Esophagus squamous epithelium (tissue), 5 donors: Measurements from ENCODE around the gene IL19. TPM values are rescaled to one million over a fixed set of nuclear protein-coding genes. Genes with fewer than 3 reads are reported as not detected.
A peak's percentile ranks its signal among the peaks of the same experiment; 100 is the strongest.

Experiments
- DNase-seq: peaks from one replicate; lab custom pipeline; 2025; lab: John Stamatoyannopoulos, UW
- H3K27ac ChIP-seq, 4 donors: fragments of 200-600 bp; sonication (generic); one replicate each; pipeline ENCODE4 v1.5.1; 2016 to 2019; ENCODE audit warnings: mild to moderate bottlenecking in 1 of 4
- H3K27me3 ChIP-seq, 4 donors: fragments of 200-600 bp; sonication (generic); 1 replicate in 3 of 4; 2 replicates in 1 of 4; pipeline versions ENCODE4 v1.5.1 to v1.6.0; 2017 to 2021; ENCODE audit warnings: antibody characterized with exemption in 1 of 4
- H3K36me3 ChIP-seq, 3 donors: fragments of 200-600 bp; sonication (generic); one replicate each; pipeline ENCODE4 v1.5.1; 2016 to 2019
- H3K4me1 ChIP-seq, 3 donors: fragments of 200-600 bp; sonication (generic); one replicate each; pipeline ENCODE4 v1.5.1; 2017 to 2019
- H3K4me3 ChIP-seq, 4 donors: fragments of 200-600 bp; sonication (generic); 1 replicate in 3 of 4; 2 replicates in 1 of 4; pipeline ENCODE4 v1.5.1; 2016 to 2019; ENCODE audit warnings: mild to moderate bottlenecking in 2 of 4, moderate library complexity in 1 of 4
- H3K9me3 ChIP-seq, 3 donors: fragments of 200-600 bp; sonication (generic); one replicate each; pipeline ENCODE4 v1.5.1; 2016 to 2019
- POLR2A ChIP-seq, 4 donors: fragments of 450-650 bp; IDR thresholded peaks; one replicate each; pipeline ENCODE4 v1.6.1; 2017; ENCODE audit warnings: antibody characterized with exemption in 4 of 4, mild to moderate bottlenecking in 4 of 4, moderate library complexity in 3 of 4
- WGBS, 2 donors: methylation state at CpG; one replicate each; pipeline ENCODE4 v1.1.5; 2018; 5-methylcytosine and 5-hydroxymethylcytosine counted together
- intact Hi-C: fragments of 100-400 bp; cut with DNase I; formaldehyde crosslinking; loops from one replicate; pipeline ENCODE4 v1.15.0; 2022
- total RNA-seq, 4 donors: library from RNA; depleted of rRNA; stranded (reverse); fragments of >200 nt; gene quantifications; one replicate each; pipeline ENCODE4 v1.1.0, GENCODE V29; 2016
- TF ChIP-seq, protein P1 (sequence below), 6 experiments: fragments of 450-650 bp in 4 of 6; fragments of 200-600 bp in 2 of 6; sonication (generic) in 2 of 6; IDR thresholded peaks; one replicate each; pipeline ENCODE4 v1.5.1; 2016 to 2019; ENCODE audit warnings: antibody characterized with exemption in 6 of 6, mild to moderate bottlenecking in 4 of 6, moderate library complexity in 4 of 6
- donor health status: DM: yes; HTN: yes; CAD: no.

Gene IL19
- total RNA-seq, 4 donors from 2014 or later = 0.23 to 16.8 (median 16.3) TPM; not detected in 1

DNA sequence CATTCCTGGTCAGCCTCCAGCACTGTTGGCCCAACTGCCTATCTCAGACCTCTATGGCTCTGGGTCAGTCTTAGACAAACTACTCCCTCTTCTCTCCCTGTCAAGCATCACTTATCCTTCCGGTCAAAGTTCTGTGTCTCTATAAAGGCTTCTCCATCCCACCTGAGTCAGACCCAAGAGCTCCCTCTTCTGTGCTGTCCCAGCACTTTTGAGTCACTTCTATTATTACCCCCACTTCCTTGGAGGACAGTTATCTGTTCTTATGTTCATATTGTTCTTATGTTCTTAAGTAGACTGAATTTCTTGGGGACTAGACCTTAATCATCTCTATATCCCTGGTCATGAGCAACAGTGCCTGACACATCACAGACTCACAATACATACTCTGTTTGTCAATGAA is 30.9 kb downstream of the IL19 start:
- H3K9me3 ChIP-seq = no peaks in the 10 kb centered on the region
- no peak overlapping the region for H3K27ac ChIP-seq
- intact Hi-C loops = no loop called here
- H3K4me1 ChIP-seq = peaks cover 0 to 18% (median 4%) of the 10 kb centered on the region in 3 donors
- no peak for TF ChIP-seq POLR2A (IDR thresholded peaks at IDR 0.05)
- TF ChIP-seq, protein P1, sequence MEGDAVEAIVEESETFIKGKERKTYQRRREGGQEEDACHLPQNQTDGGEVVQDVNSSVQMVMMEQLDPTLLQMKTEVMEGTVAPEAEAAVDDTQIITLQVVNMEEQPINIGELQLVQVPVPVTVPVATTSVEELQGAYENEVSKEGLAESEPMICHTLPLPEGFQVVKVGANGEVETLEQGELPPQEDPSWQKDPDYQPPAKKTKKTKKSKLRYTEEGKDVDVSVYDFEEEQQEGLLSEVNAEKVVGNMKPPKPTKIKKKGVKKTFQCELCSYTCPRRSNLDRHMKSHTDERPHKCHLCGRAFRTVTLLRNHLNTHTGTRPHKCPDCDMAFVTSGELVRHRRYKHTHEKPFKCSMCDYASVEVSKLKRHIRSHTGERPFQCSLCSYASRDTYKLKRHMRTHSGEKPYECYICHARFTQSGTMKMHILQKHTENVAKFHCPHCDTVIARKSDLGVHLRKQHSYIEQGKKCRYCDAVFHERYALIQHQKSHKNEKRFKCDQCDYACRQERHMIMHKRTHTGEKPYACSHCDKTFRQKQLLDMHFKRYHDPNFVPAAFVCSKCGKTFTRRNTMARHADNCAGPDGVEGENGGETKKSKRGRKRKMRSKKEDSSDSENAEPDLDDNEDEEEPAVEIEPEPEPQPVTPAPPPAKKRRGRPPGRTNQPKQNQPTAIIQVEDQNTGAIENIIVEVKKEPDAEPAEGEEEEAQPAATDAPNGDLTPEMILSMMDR (IDR thresholded peaks at IDR 0.05) = no peak
- H3K36me3 ChIP-seq = no peaks in the 10 kb centered on the region
- WGBS, 2 donors = 80 to 94% methylated on average over 1 of the region's 1 CpG
- no peak overlapping the region for H3K4me3 ChIP-seq
- peaks cover 0 to 16% (median 0%) of the 10 kb centered on the region in 4 donors for H3K27me3 ChIP-seq
- DNase-seq = no peak

GRCh38 chr1:206802401-206802800 is 31.8 kb downstream of the IL19 start:
- peaks cover 0 to 18% (median 4%) of the 10 kb centered on the region in 3 donors for H3K4me1 ChIP-seq
- no peaks in the 10 kb centered on the region for H3K36me3 ChIP-seq
- peaks cover 0 to 16% (median 0%) of the 10 kb centered on the region in 4 donors for H3K27me3 ChIP-seq
- no peak overlapping the region for H3K4me3 ChIP-seq
- no peak for TF ChIP-seq POLR2A (IDR thresholded peaks at IDR 0.05)
- TF ChIP-seq, protein P1 (IDR thresholded peaks at IDR 0.05) = no peak
- DNase-seq = no peak
- H3K9me3 ChIP-seq = no peaks in the 10 kb centered on the region
- intact Hi-C loops = no loop called here
- 74 to 75% methylated on average over 4 of the region's 4 CpGs for WGBS, 2 donors
- H3K27ac ChIP-seq = no peak overlapping the region

GRCh38 chr1:206803221-206803730 is 32.7 kb downstream of the IL19 start:
- Histone ChIP-seq H3K27me3 (peaks cover 0 to 15% (median 0%) of the 10 kb centered on the region in 4 donors), H3K36me3 (no peaks in the 10 kb centered on the region), H3K9me3 (no peaks in the 10 kb centered on the region), H3K27ac (peak overlapping the region in 2 of 4 donors; percentile 46 to 50), H3K4me3 (no peak overlapping the region), H3K4me1 (peaks cover 0 to 15% (median 4%) of the 10 kb centered on the region in 3 donors)
- no peak for DNase-seq
- intact Hi-C loops = no loop called here
- TF ChIP-seq POLR2A (IDR thresholded peaks at IDR 0.05) = no peak
- TF ChIP-seq, protein P1 (IDR thresholded peaks at IDR 0.05) = no peak
- 75 to 88% methylated on average over 5 to 6 of the region's 8 CpGs for WGBS, 2 donors

DNA sequence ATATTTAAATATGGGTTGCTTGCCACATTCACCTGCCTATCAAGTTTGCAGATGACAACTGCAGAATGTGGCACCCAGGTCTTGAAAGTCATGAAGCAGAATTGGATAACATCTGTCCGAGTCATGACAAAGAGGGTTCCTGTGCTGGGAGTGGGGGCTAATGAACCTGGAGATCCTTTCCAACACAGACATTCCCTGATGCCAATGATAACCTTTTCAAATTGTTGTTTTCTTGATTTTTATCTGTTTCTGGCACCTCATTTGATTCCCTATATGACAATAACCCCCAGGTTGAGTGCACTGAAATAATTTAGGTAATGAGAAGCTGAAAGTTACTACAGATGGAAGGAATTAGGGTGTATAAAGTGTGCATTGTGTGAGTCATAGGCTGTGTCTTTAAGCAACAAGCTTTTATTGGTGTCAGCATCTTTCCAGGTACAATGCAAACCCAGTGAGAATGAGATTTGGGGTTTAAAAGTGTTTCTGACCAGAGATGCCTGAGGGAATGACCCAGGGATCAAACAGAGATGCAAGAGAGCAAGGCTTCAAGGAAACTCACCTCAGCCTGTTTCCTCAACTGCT is 33.7 kb downstream of the IL19 start:
- Histone ChIP-seq H3K27me3 (peaks cover 0 to 10% (median 0%) of the 10 kb centered on the region in 4 donors), H3K4me1 (peaks cover 0 to 14% (median 4%) of the 10 kb centered on the region in 3 donors), H3K4me3 (no peak overlapping the region), H3K27ac (peak overlapping the region in 2 of 4 donors; percentile 46 to 50), H3K36me3 (no peaks in the 10 kb centered on the region), H3K9me3 (no peaks in the 10 kb centered on the region)
- no peak for DNase-seq
- no peak for TF ChIP-seq POLR2A (IDR thresholded peaks at IDR 0.05)
- TF ChIP-seq, protein P1 (IDR thresholded peaks at IDR 0.05) = no peak
- 25 to 91% methylated on average over 1 of the region's 1 CpG for WGBS, 2 donors
- intact Hi-C loops = no loop called here

DNA sequence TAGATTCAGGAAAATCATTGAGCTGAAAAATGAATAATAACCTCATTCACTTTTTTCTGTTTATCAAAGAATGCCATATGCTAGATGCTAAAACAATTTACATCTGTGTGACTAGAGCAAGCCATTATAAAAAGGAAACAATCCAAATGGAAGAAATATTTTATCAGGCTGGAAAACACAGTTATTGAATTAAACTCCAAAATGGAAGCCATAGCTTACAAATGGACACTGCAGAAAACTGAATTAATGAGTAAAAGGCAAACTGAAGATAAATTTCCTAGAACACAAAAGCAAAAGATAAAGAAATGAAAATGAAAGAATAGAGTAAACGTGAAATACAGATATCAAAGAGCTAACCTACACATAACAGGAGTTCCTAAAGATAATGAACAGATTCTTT is 34.8 kb downstream of the IL19 start:
- Histone ChIP-seq H3K27me3 (peaks cover 0 to 7% (median 0%) of the 10 kb centered on the region in 4 donors), H3K4me1 (peaks cover 0 to 14% (median 4%) of the 10 kb centered on the region in 3 donors), H3K27ac (no peak overlapping the region), H3K9me3 (no peaks in the 10 kb centered on the region), H3K36me3 (no peaks in the 10 kb centered on the region), H3K4me3 (no peak overlapping the region)
- WGBS, 2 donors = 73 to 78% methylated on average over 1 of the region's 1 CpG
- intact Hi-C loops = no loop called here
- TF ChIP-seq POLR2A (IDR thresholded peaks at IDR 0.05) = no peak
- TF ChIP-seq, protein P1 (IDR thresholded peaks at IDR 0.05) = no peak
- no peak for DNase-seq
